Smooth muscle cell of the brain vasculature (primary cell): Measurements from ENCODE around the gene CCDC136.

Experiments used
- DNase-seq: peaks from one replicate; pipeline ENCODE4 v3.0.0-alpha.2; 2012; ENCODE audit warnings: low read depth, low spot score

CCDC136 gene

DNA sequence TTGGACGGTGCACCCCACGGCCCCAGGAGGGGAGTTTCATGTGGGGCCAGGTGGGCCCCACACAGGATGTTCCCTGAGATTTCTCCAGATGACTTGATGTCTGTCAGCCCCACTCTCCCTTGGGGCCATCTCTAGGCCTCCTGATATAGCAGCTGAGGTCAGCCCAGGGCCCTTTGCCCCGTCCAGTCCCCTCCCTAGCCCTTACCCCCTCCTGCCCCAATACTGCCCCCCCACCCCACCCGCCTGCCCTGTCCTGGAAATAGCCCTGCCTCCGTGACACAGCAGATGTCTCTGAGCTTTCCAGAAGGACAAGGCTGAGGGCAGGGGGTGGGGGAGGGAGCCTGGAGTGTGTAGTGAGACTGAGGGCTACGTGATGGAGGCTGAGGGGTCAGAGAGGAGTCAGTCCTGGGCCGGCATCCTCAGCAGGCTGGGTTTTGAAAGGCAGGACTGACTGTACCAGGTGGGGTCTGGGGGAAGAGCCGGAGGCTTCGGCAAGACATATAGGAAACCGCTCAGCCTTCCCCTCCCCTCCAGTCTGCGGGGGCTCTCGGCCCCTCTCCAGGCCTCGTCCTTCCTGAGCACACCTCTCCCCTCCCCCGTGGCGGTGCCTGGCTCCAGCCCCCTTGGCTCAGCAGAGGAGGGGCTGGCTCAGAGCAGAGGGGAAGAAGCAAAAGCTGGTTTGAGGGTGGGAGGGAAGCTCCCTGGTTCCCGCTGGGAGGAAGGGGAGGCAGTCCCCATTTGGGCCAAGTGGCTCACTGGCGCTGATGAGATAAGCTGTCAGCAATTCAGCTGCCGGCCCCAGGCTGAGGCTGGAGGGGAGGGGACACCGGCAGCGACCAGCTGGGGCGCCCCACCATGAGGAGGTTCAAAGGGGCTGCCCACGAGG, 40.5 kb downstream of the CCDC136 start:
- no peak for DNase-seq

GRCh38 chr7:128832880-128833147, 41.0 kb downstream of the CCDC136 start:
- no peak for DNase-seq

- peak; percentile 75 for DNase-seq
Measured at GRCh38 chr7:128833148-128833945, 41.6 kb downstream of the CCDC136 start.

DNA sequence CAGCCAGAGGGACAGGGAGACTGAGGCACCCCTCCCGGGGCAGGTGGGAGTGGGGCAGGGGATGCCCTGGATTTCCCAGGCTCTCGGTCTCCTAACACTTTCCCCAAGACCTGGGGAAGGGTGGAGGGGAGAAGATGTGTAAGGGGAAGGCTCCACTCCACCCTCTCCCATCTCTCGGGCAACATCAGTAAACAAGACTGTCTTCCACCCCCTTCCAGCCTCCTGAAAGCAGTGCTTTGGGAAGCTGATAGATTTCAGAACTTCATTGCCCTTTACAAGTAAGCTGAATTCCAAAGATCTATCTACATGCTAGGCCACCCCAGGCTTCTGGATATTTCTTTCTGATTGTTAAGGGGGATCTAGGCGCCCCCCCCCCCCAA, 42.2 kb downstream of the CCDC136 start:
- DNase-seq = no peak

DNA sequence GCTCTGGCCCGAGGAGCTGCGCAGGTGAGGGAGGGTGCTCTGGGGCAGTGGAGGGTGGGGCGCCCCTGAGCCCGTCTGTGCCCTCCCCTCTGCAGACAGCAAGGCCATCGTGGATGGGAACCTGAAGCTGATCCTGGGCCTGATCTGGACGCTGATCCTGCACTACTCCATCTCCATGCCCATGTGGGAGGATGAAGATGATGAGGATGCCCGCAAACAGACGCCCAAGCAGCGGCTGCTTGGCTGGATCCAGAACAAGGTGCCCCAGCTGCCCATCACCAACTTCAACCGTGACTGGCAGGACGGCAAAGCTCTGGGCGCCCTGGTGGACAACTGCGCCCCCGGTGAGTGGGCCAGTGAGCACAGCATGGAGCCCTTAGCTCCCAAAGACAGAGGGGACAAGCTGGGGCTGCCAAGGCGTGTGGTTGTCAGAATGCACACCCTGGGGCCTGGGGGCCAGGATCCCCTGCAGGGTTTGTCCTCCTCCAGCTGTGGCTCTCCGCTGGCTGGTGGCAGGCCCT, 43.5 kb downstream of the CCDC136 start:
- no peak for DNase-seq

DNA sequence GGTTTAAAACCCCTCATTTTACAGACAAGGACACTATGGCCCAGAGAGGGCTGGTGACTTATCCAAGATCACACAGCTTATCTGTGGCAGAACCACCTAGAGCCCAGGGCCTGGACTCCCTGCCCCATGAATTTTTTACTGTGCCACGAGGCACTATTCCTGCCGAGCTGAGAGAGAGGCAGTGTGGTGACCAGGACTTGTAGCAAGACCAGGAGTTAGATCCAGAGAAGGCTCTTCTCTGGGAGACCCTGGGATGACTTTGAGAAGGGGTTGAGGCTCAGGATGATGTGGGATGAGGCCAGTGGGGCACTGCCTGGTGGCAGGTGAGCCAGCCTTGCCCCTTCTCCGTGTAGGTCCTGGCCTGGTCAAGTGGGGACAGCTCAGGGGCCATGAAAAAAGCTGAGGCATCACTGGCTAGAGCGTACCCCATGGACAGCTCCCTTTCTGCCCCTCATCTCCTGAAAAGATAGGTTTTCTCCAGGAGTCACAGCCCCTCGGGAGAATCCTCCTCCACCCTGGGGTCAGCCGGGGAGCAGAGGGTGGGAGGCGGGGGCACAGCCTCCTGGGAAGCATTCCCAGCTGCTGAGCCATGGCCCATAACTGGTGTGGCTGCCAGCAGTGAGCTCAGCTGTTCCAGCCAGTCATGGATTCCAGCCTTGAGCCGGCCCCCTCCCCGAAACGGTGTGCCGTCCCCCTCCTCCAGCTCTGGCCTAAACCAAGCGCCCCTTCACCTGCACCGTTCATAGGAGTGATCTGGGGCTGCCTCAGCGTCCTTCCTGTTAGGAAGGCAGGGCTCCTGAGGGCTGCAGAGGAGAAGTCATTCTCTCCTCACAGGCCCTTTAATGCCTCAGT, 44.2 kb downstream of the CCDC136 start:
- no peak for DNase-seq

GRCh38 chr7:128836729-128837348, 45.1 kb downstream of the CCDC136 start:
- no peak for DNase-seq

GRCh38 chr7:128837521-128837921, 45.8 kb downstream of the CCDC136 start:
- DNase-seq = no peak

DNA sequence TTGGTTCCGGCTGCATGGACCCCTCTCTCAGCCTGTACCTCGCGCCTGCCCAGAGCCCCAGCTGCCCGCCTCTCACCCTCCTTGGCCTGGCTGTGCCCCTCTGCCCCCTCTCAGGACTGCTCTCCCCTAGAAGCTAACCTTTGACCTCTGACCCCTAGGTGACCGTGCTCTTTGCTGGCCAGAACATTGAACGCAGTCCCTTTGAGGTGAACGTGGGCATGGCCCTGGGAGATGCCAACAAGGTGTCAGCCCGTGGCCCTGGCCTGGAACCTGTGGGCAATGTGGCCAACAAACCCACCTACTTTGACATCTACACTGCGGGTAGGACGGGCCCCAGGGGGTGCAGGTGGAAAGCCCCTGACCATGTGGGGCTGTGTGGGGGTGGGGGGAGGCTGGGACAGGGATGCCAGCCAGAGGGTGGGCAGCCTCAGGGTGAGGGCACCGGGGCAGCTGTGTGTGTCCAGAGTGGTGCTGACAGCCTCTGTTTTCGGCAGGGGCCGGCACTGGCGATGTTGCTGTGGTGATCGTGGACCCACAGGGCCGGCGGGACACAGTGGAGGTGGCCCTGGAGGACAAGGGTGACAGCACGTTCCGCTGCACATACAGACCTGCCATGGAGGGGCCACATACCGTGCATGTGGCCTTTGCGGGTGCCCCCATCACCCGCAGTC, 46.5 kb downstream of the CCDC136 start:
- DNase-seq = no peak

DNA sequence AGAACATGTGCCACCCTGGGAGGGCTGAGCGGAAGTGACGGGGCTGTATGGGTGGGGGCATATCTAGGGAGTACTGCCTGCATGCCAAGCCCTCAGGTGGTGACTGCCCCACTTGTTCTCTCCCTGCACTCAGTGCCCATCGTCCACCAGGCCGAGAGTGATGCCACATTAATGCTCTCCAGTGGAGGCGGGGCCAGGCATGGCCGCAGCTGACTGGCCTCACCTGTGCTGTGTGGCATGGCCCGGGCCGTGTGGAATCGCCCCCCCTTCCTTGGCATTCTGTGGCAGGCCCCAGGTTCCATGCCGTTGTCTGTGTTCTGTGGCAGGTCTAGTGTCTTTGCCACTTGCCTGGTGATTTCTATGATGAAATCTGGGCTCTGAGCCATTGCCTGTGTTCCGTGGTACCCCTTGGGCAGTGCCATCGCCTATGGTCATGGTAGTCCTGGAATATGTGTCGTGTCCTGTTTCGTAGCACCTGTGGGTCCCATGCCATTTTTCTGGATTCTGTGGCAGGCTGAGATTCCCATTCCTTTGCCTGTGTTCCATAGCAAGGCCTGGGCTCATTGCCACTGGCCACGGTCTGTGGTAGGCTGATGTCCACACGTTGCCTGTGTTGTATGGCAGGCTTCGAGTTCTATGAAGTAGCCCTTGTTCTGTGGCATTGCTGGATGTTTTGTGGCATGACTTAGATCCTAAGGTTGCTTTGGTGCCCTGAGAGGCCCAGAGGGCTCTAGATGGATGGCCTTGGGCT, 47.4 kb downstream of the CCDC136 start:
- no peak for DNase-seq

DNA sequence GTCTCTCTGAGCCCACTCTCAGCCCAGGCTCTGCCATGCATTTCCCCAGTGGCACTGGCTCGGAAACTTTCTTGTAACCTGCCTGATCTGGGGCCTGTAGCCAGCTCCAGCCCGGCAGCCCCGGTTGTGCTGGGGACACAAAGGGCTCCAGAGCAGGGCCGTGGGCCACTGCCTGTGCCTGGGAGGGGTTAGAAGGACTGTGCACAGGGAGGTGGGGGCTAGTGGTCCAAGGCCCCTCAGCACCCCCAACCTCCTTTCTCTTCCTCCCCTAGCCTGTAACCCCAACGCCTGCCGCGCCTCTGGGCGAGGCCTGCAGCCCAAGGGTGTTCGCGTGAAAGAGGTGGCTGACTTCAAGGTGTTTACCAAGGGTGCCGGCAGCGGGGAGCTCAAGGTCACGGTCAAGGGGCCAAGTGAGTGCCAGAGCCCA, 48.0 kb downstream of the CCDC136 start:
- DNase-seq = no peak

DNA sequence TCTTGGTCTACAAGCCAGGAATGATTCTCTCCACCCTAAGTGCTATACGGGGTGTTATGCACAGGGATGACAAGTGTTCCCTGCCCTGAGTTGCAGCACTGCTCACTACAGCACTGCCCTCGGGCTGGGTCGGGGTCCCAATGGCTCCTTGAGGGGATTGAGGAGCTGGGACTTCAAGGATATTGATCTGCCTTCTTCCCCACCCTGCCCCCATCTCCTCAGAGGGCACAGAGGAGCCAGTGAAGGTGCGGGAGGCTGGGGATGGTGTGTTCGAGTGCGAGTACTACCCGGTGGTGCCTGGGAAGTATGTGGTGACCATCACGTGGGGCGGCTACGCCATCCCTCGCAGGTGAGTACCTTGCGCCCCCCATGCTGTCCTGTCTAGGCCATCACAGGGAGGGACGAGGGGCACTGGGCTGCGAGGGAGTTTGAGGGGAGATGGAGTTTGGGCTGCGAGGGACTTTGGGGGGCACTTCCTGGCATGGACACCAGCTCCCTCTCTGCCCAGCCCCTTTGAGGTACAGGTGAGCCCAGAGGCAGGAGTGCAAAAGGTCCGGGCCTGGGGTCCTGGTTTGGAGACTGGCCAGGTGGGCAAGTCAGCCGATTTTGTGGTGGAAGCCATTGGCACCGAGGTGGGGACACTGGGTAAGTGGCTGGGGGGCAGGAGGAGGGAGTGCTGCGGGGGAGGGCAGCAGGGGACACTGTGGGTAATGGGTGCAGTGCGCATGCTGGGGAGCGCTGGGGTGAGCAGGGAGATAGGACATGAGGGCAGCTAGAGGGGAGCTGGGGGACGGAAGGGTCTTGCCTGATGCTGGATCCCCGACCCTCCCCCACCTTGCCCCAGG, 48.8 kb downstream of the CCDC136 start:
- DNase-seq = no peak

DNA sequence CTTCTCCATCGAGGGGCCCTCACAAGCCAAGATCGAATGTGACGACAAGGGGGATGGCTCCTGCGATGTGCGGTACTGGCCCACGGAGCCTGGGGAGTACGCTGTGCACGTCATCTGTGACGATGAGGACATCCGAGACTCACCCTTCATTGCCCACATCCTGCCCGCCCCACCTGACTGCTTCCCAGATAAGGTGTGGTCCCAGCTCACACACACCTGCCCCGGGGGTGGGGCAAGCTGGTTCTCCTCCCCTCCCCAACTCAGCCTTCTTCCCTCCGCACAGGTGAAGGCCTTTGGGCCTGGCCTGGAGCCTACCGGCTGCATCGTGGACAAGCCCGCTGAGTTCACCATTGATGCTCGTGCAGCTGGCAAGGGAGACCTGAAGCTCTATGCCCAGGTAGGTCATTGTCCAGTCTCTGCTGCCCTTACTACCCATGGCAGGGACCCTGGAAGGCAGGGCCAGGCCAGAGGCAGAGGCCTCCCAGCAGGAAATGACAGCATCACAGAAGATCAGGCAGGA, 49.5 kb downstream of the CCDC136 start:
- DNase-seq = no peak

- DNase-seq = no peak
Measured at GRCh38 chr7:128841921-128842673, 50.3 kb downstream of the CCDC136 start.

GRCh38 chr7:128842674-128843641, 51.2 kb downstream of the CCDC136 start:
- DNase-seq = no peak

GRCh38 chr7:128843938-128844621, 52.3 kb downstream of the CCDC136 start:
- DNase-seq = no peak
